DMS153 treated with DMSO at 0.1 percent for 48 hours (cell line): ENCODE data around the gene MSX2.

Source experiments
- DNase-seq: peaks from one replicate; lab custom pipeline; 2025; ENCODE audit not compliant: unreplicated experiment; lab: John Stamatoyannopoulos, UW

MSX2 gene

GRCh38 chr5:174717826-174718455 is 6.4 kb upstream of the MSX2 start:
- DNase-seq: no peak

GRCh38 chr5:174718880-174719610 is 5.3 kb upstream of the MSX2 start:
- no peak for DNase-seq

GRCh38 chr5:174719793-174720611 is 4.4 kb upstream of the MSX2 start:
- no peak for DNase-seq

- no peak for DNase-seq
These were observed 3.5 kb upstream of the MSX2 start for GRCh38 chr5:174720612-174721529.

GRCh38 chr5:174721530-174722432 is 2.6 kb upstream of the MSX2 start:
- DNase-seq: no peak

GRCh38 chr5:174722500-174722899 is 1.9 kb upstream of the MSX2 start:
- DNase-seq: no peak

GRCh38 chr5:174723315-174723978 is 935 bp upstream of the MSX2 start:
- no peak for DNase-seq

GRCh38 chr5:174723979-174724483 is 351 bp upstream of the MSX2 start:
- no peak for DNase-seq

GRCh38 chr5:174725261-174725990 is 1.0 kb downstream of the MSX2 start:
- DNase-seq: no peak

GRCh38 chr5:174725991-174726601 is 1.7 kb downstream of the MSX2 start:
- DNase-seq: no peak

GRCh38 chr5:174726916-174727793 is 2.8 kb downstream of the MSX2 start:
- no peak for DNase-seq

- DNase-seq: no peak
These were observed 3.7 kb downstream of the MSX2 start for GRCh38 chr5:174727794-174728680.

GRCh38 chr5:174729075-174729680 is 4.8 kb downstream of the MSX2 start:
- no peak for DNase-seq

- no peak for DNase-seq
These were observed 7.0 kb downstream of the MSX2 start for GRCh38 chr5:174731214-174732035.
